ENCODE data around the gene NFATC4.

NFATC4 gene

GRCh38 chr14:24408764-24409163 lies 40.8 kb downstream of the NFATC4 start:
- POLR2A ChIA-PET, result interaction anchor here (1.0 kb wide), 1 partner anchor 21 kb away, joined by 3 read pairs; the partner anchor contains the start of gene KHNYN
- TF ChIP-seq, protein P1, sequence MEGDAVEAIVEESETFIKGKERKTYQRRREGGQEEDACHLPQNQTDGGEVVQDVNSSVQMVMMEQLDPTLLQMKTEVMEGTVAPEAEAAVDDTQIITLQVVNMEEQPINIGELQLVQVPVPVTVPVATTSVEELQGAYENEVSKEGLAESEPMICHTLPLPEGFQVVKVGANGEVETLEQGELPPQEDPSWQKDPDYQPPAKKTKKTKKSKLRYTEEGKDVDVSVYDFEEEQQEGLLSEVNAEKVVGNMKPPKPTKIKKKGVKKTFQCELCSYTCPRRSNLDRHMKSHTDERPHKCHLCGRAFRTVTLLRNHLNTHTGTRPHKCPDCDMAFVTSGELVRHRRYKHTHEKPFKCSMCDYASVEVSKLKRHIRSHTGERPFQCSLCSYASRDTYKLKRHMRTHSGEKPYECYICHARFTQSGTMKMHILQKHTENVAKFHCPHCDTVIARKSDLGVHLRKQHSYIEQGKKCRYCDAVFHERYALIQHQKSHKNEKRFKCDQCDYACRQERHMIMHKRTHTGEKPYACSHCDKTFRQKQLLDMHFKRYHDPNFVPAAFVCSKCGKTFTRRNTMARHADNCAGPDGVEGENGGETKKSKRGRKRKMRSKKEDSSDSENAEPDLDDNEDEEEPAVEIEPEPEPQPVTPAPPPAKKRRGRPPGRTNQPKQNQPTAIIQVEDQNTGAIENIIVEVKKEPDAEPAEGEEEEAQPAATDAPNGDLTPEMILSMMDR (IDR thresholded peaks at IDR 0.05; ENCODE audit: control extremely low read depth, extremely low read depth, low read depth, missing control alignments), result no peak
- DNase-seq (ENCODE audit: extremely low spot score), result no peak
- CTCF ChIA-PET, result interaction anchor here (0.7 to 3.8 kb wide), 7 partner anchors 11 to 100 kb away, joined by 3 to 26 read pairs (median 4); partner anchors contain the start of gene ADCY4

GRCh38 chr14:24409192-24409591 lies 41.2 kb downstream of the NFATC4 start:
- POLR2A ChIA-PET, result interaction anchor here (1.0 kb wide), 1 partner anchor 21 kb away, joined by 3 read pairs; the partner anchor contains the start of gene KHNYN
- TF ChIP-seq, protein P1 (IDR thresholded peaks at IDR 0.05; ENCODE audit: control extremely low read depth, extremely low read depth, low read depth, missing control alignments), result no peak
- CTCF ChIA-PET, result interaction anchor here (0.6 to 3.8 kb wide), 8 partner anchors 10 to 101 kb away, joined by 3 to 26 read pairs (median 4); partner anchors contain the start of gene ADCY4
- DNase-seq (ENCODE audit: extremely low spot score), result no peak

- ChIA-PET CTCF (interaction anchor here (0.6 to 4.8 kb wide), 9 partner anchors 7 to 77 kb away, joined by 3 to 33 read pairs (median 7); partner anchors contain the start of genes ADCY4, CBLN3, KHNYN and NYNRIN), POLR2A (no interaction called here)
- DNase-seq (ENCODE audit: extremely low spot score), result no peak
- TF ChIP-seq, protein P1 (IDR thresholded peaks at IDR 0.05; ENCODE audit: control extremely low read depth, extremely low read depth, low read depth, missing control alignments), result no peak
Measured at GRCh38 chr14:24409956-24410355, 42.0 kb downstream of the NFATC4 start.

DNA sequence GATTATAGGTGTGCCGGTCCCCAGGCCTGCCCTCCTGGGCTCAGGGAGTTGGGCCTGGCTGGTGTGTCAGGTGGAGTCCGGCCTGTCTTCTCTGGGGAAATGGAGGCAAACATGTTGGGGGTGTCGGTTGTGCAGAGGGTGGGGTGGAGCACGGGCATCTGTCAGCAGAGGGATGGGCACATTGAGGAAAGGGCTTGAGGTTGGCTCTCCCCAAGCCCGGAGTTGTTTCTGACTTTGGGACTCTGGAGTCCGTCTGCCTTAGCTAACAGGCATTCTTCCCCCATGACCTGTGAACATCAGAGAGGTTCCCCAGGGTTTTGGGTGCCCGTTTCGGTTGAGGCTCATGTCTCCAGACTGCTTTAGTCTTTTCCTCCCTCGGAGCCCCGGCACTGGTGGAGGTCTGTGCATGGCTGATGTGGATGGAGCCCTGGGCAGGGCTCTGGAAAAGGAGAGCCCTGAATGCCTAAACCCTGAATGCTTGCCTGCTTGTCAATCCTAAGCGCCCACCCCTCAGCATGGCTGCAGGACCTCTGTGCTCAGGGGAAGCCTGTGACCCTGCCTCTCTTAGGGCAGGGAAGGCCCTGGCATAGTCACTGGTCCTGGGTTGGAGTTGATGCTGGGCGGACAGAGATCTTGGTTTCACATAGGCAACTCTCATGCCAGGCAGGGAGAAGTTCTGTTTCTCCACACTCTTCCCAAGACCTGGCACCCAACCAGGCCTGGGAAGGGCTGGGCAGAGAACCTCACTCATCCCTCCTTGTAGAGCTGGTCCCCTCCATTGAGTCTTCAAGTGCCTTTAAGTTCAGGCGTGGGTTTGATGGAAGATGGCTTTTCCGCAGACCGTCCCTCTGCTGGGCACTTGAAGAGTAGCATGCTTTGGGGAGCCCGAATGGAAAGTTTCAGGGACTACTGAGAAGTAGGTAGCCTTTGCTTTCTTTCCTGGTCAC lies 43.7 kb downstream of the NFATC4 start:
- CTCF ChIA-PET, result interaction anchor here (1.0 to 4.8 kb wide), 9 partner anchors 8 to 79 kb away, joined by 3 to 33 read pairs (median 3); partner anchors contain the start of genes ADCY4, CBLN3, KHNYN and NYNRIN
- POLR2A ChIA-PET, result no interaction called here
- DNase-seq (ENCODE audit: extremely low spot score), result peak; percentile 70
- TF ChIP-seq, protein P1 (IDR thresholded peaks at IDR 0.05; ENCODE audit: control extremely low read depth, extremely low read depth, low read depth, missing control alignments), result peak; percentile 55

GRCh38 chr14:24414077-24414476 lies 46.1 kb downstream of the NFATC4 start:
- ChIA-PET CTCF (interaction anchor here (0.8 to 4.8 kb wide), 9 partner anchors 9 to 106 kb away, joined by 3 to 33 read pairs (median 3); partner anchors contain the start of genes CBLN3 and KHNYN), POLR2A (no interaction called here)
- TF ChIP-seq, protein P1 (IDR thresholded peaks at IDR 0.05; ENCODE audit: control extremely low read depth, extremely low read depth, low read depth, missing control alignments), result no peak
- no peak for DNase-seq (ENCODE audit: extremely low spot score)

DNA sequence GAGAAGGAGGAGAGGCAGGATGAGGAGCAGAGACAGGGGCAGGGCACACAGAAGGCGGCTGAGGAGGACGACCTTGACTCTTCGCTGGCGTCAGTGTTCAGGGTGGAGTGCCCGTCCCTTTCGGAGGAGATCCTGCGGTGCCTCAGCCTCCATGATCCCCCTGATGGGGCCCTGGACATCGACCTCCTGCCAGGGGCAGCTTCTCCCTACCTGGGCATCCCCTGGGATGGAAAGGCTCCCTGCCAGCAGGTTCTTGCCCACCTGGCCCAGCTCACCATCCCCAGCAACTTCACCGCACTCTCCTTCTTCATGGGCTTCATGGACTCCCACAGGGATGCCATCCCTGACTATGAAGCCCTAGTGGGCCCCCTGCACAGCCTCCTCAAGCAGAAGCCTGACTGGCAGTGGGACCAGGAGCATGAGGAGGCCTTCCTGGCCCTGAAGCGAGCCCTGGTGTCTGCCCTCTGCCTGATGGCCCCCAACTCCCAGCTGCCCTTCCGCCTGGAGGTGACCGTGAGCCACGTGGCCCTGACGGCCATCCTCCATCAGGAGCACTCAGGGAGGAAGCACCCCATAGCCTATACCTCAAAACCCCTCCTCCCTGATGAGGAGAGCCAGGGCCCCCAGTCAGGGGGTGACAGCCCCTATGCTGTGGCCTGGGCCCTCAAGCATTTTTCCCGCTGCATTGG lies 46.9 kb downstream of the NFATC4 start:
- CTCF ChIA-PET, result interaction anchor here (0.8 to 4.8 kb wide), 6 partner anchors 9 to 81 kb away, joined by 3 to 33 read pairs (median 8); partner anchors contain the start of genes CBLN3 and KHNYN
- TF ChIP-seq, protein P1 (IDR thresholded peaks at IDR 0.05; ENCODE audit: control extremely low read depth, extremely low read depth, low read depth, missing control alignments), result no peak
- no peak for DNase-seq (ENCODE audit: extremely low spot score)
- POLR2A ChIA-PET, result no interaction called here
